ENCODE results near the gene ADAMTS13.

DNA sequence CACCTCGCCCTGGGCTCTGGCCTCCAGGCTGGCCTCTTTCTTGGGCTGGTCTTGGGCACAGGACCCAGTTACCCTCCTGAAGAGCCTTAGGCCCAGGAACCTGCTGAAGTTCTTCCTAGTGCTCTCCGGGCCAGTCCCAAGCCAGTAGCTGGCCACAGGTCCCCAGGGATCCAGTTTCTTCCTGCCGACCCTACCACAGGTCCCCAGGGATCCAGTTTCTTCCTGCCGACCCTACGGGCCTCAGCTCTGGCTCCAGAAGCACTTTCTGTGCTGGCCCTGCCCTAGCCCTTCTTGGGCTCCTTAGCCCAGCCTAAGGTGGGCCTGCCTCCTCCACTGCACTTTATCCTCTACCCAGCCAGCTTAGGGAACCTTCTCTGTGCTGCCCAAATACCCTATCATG lies 19.4 kb downstream of the ADAMTS13 start:
- TF ChIP-seq, protein P1, sequence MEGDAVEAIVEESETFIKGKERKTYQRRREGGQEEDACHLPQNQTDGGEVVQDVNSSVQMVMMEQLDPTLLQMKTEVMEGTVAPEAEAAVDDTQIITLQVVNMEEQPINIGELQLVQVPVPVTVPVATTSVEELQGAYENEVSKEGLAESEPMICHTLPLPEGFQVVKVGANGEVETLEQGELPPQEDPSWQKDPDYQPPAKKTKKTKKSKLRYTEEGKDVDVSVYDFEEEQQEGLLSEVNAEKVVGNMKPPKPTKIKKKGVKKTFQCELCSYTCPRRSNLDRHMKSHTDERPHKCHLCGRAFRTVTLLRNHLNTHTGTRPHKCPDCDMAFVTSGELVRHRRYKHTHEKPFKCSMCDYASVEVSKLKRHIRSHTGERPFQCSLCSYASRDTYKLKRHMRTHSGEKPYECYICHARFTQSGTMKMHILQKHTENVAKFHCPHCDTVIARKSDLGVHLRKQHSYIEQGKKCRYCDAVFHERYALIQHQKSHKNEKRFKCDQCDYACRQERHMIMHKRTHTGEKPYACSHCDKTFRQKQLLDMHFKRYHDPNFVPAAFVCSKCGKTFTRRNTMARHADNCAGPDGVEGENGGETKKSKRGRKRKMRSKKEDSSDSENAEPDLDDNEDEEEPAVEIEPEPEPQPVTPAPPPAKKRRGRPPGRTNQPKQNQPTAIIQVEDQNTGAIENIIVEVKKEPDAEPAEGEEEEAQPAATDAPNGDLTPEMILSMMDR (conservative IDR thresholded peaks at IDR 0.05 in 1 of 2, IDR thresholded peaks at IDR 0.05 in 1 of 2; ENCODE audit: extremely low read depth in 1 of 2, insufficient read depth in 1 of 2, low read depth in 1 of 2, low read length in 2 of 2): no peak
- TF ChIP-seq EZH2 (IDR thresholded peaks at IDR 0.05; ENCODE audit: borderline replicate concordance, low read length): no peak
